ENCODE results near the gene NSD2. TPM values are rescaled to one million over a fixed set of nuclear protein-coding genes. Genes with fewer than 3 reads are reported as not detected.

Gene NSD2
- total RNA-seq, 1 experiment from 2014 or later = 136 TPM

GRCh38 chr4:1990348-1990645 lies 119.1 kb downstream of the NSD2 start:
- Histone ChIP-seq H2BK5ac (ENCODE audit: insufficient read length, low read length) (no peak overlapping the region), H2AFZ (ENCODE audit: low read length) (no peak overlapping the region), H3K9ac (ENCODE audit: extremely low read depth, insufficient read length, low read length) (no peak overlapping the region), H2BK20ac (ENCODE audit: low read depth, low read length, poor library complexity, severe bottlenecking) (no peak overlapping the region), H3K14ac (ENCODE audit: insufficient read depth, low read length) (no peak overlapping the region), H3K23me2 (ENCODE audit: insufficient read length, low read depth, low read length, poor library complexity, severe bottlenecking) (no peaks in the 10 kb centered on the region), H4K91ac (ENCODE audit: insufficient read length, low read depth, low read length) (no peak overlapping the region), H3K23ac (ENCODE audit: insufficient read length, low read depth, low read length) (no peak overlapping the region), H3K79me1 (ENCODE audit: insufficient read depth, low read depth, low read length, poor library complexity, severe bottlenecking) (peaks cover 15% of the 10 kb centered on the region), H2BK120ac (ENCODE audit: low read depth, low read length, poor library complexity, severe bottlenecking) (no peak overlapping the region), H3K56ac (ENCODE audit: insufficient read length, low read depth, low read length) (no peak overlapping the region), H3K27me3 (ENCODE audit: insufficient read depth, low read length) (no peaks in the 10 kb centered on the region), H3T11ph (ENCODE audit: low read length) (no peak overlapping the region), H4K20me1 (ENCODE audit: control insufficient read depth, insufficient read depth, insufficient read length) (no peaks in the 10 kb centered on the region), H3K79me2 (ENCODE audit: insufficient read depth, low read length) (peaks cover 4% of the 10 kb centered on the region; the same call in 1 of the 2 replicates), H3K4ac (ENCODE audit: low read depth, low read length) (no peak overlapping the region), H4K8ac (replicated peaks; ENCODE audit: insufficient read length, low read depth, low read length) (no peak overlapping the region), H2BK15ac (ENCODE audit: low read depth, low read length) (no peak overlapping the region), H3K27ac (ENCODE audit: insufficient read length, low read depth, low read length) (no peak overlapping the region), H2BK12ac (ENCODE audit: insufficient read length, low read depth, low read length) (no peak overlapping the region), H3K18ac (ENCODE audit: insufficient read length, low read depth, low read length) (no peak overlapping the region), H2AK5ac (ENCODE audit: insufficient read length, low read length) (no peak overlapping the region), H3K9me3 (ENCODE audit: control insufficient read depth, low read depth, low read length) (no peaks in the 10 kb centered on the region), H4K5ac (ENCODE audit: insufficient read length, low read depth, low read length) (no peak overlapping the region), H3K4me1 (ENCODE audit: insufficient read depth, low read length) (no peaks in the 10 kb centered on the region), H3K4me2 (ENCODE audit: insufficient read depth, insufficient read length, low read length) (no peak overlapping the region)
- Mint-ChIP-seq H3K4me1 (peaks cover 0 to 4% of the 10 kb centered on the region in 2 experiments; a peak in 1 of 4 replicates), H3K9me3 (no peaks in the 10 kb centered on the region), H3K36me3 (ENCODE audit: insufficient read depth in 1 of 3, low read depth in 3 of 3) (peaks cover 15 to 38% (median 35%) of the 10 kb centered on the region in 3 experiments; a peak in 6 of 7 replicates), H3K4me3 (no peak overlapping the region), H3K27me3 (ENCODE audit: low read depth) (no peaks in the 10 kb centered on the region; the same call in 1 of the 2 replicates), H3K27ac (peak overlapping the region in 1 of 3 experiments; percentile 58; a peak in 3 of 7 replicates)
- no CpG with 5 or more reads among the region's 10 CpGs for WGBS (ENCODE audit: extremely low coverage, insufficient read length, low lambda C conversion rate)
- no peak for DNase-seq
- TF ChIP-seq CTCF (conservative IDR thresholded peaks at IDR 0.05) = no peak

Measured in H9 (cell line).